ENCODE measurements around the gene MLIP.
A peak's percentile ranks its signal among the peaks of the same experiment; 100 is the strongest.

Gene MLIP

GRCh38 chr6:54289426-54289825, 178.2 kb downstream of the MLIP start:
- DNase-seq = peak in 1 of 2 experiments; percentile 33

GRCh38 chr6:54291146-54291545, 179.9 kb downstream of the MLIP start:
- no peak for DNase-seq

GRCh38 chr6:54291738-54292137, 180.5 kb downstream of the MLIP start:
- no peak for DNase-seq

GRCh38 chr6:54294965-54295532, 183.8 kb downstream of the MLIP start:
- DNase-seq = no peak

- DNase-seq = no peak
Observed at GRCh38 chr6:54299542-54300269, 188.5 kb downstream of the MLIP start.

- DNase-seq = no peak
Observed at GRCh38 chr6:54301770-54302169, 190.5 kb downstream of the MLIP start.

- DNase-seq = no peak
Observed at GRCh38 chr6:54307439-54307910, 196.2 kb downstream of the MLIP start.

GRCh38 chr6:54308289-54308985, 197.2 kb downstream of the MLIP start, which contains the start of gene TINAG:
Gene TINAG, plus strand, starts transcription at chr6:54308441. Its CDS starts 110 bp downstream, at chr6:54308551.
- DNase-seq = no peak

- DNase-seq = no peak
Observed at GRCh38 chr6:54308986-54309315, 197.7 kb downstream of the MLIP start.

- DNase-seq = no peak
Observed at GRCh38 chr6:54310377-54311152, 199.3 kb downstream of the MLIP start.

GRCh38 chr6:54315656-54316055, 204.4 kb downstream of the MLIP start:
- peak in 1 of 2 experiments; percentile 25 for DNase-seq
